NCI-H2196 treated with DMSO at 0.1 percent for 48 hours (cell line): ENCODE data around the gene ACADSB.
A peak's percentile ranks its signal among the peaks of the same experiment; 100 is the strongest.

Source experiments
- DNase-seq: peaks from one replicate; lab custom pipeline; 2025; ENCODE audit not compliant: unreplicated experiment; lab: John Stamatoyannopoulos, UW

Gene ACADSB

DNA sequence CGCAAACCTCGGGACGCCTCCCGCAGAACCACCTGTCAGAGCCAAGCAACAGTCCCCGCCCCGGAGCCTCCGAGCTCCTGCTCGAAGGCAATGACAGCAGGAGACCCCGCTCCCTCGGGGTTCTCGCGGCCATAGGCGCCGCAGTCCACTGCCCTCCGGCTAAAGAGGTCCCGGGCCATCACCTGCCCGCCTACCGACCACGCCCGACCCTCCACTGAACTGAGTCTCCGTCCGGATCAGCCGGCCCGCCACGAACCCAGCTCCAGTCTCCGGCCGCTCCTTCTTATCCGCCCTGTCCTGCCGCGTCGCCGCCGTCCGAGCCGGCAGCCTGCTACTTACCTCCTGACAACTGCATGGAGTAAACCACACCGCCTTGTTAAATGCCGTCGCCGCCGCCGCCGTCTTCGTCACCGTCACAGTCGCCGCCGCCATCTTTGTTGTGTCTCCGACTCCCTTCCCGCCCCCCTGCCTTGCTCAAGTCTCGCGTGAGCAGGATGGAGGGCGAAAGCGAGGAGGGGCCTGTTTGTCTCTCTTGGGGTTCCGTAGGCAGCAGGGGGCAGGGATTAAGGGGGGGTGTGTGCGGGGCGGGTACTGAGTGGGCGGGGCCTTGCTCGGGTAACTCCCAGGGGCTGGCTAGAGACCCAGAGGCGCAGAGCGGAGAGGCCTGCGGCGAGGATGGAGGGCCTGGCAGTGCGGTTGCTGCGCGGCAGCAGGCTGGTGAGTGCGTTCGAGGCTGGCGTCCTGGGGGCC, at the start of gene ACADSB, which contains the start of gene IKZF5:
ACADSB (plus strand) TSS at position 652 of the 750 bp plus-strand sequence; CDS start at position 676, 24 bp downstream.
IKZF5 (minus strand) TSS at position 441 of the 750 bp plus-strand sequence. CDS start 10,170 bp downstream, outside the sequence.
- peak; percentile 57 for DNase-seq

DNA sequence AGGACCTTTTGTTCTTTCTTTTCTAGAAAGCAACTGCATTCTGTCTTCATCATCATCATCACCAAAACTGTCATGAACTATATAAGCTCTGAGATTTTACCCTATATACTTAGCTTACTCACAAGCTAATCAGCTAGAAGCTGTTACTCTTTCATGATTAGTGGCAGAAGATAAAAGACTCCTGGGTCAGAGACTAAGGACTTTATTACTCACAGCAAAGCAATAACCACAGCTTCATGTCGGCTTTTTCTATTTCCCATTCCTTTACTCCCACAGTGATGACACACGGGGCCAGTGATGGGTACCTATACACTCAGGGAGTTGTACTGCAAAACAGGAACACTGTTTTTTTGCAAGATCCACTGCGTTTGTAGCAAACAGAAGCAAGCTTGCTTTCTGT, 46.4 kb upstream of the ACADSB start:
- no peak for DNase-seq

- DNase-seq, result no peak
Observed at GRCh38 chr10:122966879-122967278, 41.9 kb upstream of the ACADSB start.

- no peak for DNase-seq
Observed at GRCh38 chr10:122968698-122969097, 40.1 kb upstream of the ACADSB start.

GRCh38 chr10:122974023-122974422, 34.8 kb upstream of the ACADSB start:
- DNase-seq, result no peak

- no peak for DNase-seq
Observed at GRCh38 chr10:122974543-122975064, 34.2 kb upstream of the ACADSB start.

DNA sequence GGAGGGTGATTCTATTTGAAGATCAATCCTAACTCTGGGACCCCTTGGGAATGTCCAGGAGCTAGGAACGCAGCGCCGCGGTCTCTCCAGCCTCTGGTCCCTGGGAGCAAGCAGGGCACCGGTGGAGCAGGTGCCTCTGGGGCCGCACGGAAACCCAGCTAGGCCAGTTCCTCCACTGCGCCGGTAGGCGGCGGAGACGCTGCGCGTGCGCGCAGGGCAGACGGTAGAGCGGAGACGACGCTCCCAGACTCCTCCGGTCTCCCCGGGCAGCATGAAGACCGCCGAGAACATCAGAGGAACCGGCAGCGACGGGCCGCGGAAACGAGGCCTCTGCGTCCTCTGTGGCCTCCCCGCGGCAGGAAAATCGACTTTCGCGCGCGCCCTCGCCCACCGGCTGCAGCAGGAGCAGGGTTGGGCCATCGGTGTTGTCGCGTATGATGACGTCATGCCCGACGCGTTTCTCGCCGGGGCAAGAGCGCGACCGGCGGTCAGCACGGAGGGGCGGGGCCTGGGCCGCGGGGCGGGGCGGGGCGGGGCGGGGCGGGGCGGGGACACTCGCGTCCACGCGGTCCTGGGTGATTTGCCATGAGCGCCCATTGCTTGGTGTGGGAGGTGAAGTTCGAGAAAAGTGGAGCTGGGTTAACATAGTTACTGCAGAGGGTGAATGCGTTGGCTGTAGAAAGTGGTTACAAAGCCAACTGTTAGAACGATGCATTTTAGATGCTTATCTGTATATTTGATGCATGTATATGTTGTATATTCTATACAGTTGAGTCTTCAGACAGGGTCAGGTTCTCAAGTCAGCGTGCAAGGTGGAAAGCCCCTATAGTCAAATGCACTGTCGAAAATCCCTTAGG, 28.4 kb upstream of the ACADSB start, which contains the start of gene PSTK:
PSTK (plus strand) TSS at position 193 of the 857 bp plus-strand sequence; CDS start at position 272, 79 bp downstream.
- DNase-seq, result peak; percentile 53

DNA sequence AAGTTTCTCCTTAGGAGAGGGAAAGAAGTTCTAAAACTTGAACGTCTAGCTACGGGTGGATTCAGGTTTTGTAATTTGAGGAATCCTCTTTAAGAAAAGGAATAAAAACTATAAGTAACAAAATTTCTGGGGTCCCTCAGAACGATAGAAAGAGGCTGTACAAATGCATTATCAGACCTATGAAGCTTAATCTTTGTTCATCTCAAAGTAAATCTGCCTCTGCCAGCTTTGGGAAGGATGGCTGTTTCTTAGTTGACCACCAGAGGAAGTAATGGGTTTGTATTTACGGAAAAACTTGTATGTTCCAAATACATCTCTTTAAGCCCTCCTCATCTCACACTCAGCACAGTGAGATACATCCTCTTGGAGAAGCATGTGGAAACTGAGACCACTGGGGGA, 27.7 kb upstream of the ACADSB start:
- DNase-seq, result no peak

DNA sequence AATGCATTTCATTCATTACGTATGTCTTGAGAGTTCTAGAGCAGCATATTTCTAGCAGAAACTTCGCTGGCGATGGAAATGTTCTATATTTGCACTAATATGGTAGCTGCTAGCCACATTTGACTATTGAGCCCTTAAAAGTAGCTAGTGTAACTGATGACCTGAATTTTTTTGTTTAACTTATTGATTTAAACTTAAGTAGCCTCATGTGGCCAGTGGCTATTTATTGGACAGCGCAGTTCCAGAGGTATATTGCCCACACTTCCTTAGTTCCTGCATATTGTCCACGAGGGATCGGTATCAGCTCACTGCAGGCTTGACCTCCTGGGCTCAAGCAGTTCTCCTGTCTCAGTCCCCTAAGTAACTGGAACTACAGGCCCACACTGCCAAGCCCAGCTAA, 24.9 kb upstream of the ACADSB start:
- no peak for DNase-seq

DNA sequence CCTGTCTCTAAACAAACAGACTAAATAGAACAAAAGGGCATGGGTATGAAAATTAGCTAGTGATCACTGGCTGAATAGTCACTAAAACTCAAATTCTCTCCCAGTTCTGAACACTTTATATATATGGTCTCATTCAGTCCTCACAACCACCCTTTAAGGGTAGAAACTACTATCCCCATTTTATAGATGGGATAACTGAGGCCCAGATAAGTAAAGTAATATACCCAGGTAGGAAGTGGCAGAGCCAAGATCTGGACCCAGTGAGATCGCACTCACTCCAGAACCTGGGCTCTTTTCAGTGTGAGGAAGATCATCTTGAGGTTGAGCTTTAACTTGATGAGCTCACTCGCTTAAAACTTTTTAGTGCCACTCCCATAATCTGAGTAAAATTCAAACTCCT, 24.1 kb upstream of the ACADSB start:
- no peak for DNase-seq

- no peak for DNase-seq
Observed at GRCh38 chr10:122986335-122986734, 22.5 kb upstream of the ACADSB start.

GRCh38 chr10:122988501-122988900, 20.3 kb upstream of the ACADSB start:
- no peak for DNase-seq

GRCh38 chr10:122990278-122990677, 18.5 kb upstream of the ACADSB start:
- DNase-seq, result no peak

DNA sequence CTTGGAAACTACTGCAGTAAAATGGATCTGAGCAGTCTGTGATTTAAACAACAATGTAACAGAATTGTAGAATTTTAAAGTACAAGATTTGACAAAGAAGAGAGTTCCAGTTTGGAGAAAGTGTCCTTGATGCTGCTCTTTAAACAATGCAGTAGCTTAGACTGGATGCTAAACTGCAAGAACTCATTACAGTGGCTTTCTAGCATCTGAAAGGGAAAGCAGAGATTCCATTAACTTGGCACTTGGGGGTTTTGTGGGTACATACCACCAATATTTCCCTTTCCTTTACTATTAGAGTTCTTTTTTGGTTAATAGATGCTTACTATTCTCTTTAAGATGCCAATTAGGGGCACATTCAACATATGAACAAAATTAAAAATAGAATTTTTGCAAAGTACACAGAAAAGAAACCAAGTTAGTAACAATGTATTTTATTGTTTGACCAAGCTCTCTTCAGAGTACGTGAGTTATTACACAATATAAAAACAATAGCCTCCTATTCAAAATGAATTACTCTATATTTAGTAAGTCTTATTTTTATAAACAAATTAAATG, 16.7 kb upstream of the ACADSB start:
- no peak for DNase-seq

DNA sequence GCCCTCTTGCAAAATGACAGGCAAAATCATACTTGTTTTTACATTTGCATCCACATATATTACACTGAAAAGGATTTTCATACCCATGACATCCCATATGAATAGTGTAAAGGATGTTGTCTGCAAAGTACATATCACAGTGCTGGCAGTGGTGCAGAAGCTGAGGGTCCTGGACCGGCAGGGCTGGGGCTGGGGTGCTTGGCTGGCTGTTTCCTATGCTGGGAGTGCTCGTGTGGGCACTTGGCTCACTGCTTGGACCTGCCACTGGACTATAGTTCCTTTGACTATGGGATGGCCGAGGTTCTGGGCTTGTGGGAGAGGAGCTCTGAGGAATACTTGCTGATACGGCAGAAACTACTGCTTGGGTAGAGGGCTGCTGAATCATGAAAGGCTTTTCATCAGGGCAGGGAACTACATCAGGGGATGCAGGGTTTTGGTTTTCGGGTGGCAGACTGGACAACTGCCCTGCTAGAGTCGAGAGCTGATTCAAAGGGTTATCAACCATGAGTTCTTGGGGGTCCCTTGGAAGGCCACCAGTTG, 14.9 kb upstream of the ACADSB start:
- no peak for DNase-seq

DNA sequence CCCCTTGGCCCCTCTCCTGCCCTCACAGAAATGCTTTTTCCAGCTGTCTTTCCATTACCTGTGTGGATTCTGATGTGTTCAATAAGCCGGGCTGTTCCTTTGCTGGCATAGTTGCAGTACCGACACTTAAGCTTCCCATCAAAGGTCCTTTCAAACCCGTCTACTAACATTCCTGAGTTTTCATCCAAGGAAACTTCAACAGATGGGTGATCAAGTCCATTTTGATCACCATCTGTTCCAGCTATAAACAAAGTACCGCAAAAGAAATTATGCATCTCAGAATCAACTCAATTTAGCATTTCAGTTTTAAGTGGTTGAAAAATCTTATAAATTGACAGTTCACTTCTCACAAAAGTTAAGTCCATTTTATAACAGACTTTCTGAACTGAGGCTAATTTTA, 12.9 kb upstream of the ACADSB start:
- DNase-seq, result no peak

- no peak for DNase-seq
Observed at GRCh38 chr10:122997864-122998263, 10.9 kb upstream of the ACADSB start.

GRCh38 chr10:122998360-122998917, 10.4 kb upstream of the ACADSB start:
- DNase-seq, result no peak

DNA sequence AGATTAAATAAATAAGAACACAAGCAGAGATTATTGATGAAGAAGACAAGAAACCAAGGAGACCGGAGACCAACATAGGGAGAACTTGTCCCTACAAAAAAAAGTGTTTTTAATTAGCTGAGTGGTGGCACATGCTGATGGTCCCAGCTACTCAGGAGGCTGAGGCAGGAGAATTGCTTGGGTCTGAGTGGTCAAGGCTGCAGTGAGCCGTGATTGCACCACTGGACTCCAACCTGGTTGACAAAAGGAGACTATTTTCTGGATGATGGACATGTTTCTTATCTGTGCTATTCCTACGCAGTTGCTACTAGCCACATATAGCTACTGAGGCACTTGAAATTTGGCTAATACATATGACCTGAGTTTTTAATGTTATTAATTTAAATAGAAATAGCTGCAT, 9.9 kb upstream of the ACADSB start:
- DNase-seq, result no peak

- DNase-seq, result no peak
Observed at GRCh38 chr10:122999347-122999746, 9.5 kb upstream of the ACADSB start.

DNA sequence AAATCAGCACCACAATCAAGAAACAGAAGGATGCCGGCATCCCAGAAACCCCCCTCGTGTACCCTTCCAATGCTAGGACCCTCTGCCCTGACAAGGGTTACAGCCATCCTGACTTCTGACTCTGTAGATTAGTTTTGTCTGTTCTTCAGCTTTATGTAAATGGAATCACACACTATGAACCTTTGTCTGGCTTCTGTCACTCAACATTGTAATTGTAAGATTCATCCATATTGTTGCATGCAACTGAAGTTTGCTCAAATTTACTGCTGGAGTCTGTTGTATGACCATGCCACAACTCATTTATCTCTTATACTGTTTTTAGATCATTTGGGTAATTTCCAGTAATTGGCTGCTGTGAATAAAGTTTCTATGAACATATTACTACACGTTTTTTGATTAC, 8.7 kb upstream of the ACADSB start:
- no peak for DNase-seq
